ENCODE results near the gene FHOD3.
A peak's percentile ranks its signal among the peaks of the same experiment; 100 is the strongest.

FHOD3 gene

DNA sequence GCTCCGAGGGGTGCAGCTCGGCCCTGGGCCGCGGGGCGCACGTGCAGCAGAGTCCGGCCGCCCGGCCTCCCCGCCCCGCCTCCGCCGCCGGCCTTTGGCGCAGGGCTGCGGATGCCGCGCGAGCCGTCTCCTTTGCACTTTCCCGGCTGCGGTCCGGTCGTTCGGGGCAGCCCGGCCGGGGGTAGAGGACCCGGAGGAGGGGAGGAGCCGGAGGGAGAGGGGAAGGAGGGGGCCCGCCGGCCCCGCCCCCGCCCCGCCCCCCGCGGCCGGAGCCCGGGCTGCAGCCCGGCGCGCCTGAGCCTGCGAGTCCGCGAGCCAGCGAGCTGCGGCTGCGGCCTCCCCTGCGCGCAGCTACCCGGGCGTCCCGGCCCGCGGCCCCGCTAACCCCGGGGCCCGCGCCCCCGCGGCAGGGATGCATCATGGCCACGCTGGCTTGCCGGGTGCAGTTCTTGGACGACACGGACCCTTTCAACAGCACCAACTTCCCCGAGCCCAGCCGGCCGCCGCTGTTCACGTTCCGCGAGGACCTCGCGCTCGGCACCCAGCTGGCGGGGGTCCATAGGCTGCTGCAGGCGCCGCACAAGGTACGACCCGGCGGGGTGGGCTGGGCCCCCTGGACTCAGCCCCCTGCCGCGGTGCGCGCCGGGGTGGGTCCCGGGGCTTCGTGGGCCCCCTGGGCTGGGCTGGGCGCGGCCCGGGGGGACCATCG is at the start of gene FHOD3:
Gene FHOD3, plus strand, starts transcription at position 297 of the 709 bp plus-strand sequence. Its CDS starts 123 bp downstream, at position 420.
- in situ Hi-C loops (cut with HindIII; ENCODE audit: low sequenced_read_pairs) = no loop called here

DNA sequence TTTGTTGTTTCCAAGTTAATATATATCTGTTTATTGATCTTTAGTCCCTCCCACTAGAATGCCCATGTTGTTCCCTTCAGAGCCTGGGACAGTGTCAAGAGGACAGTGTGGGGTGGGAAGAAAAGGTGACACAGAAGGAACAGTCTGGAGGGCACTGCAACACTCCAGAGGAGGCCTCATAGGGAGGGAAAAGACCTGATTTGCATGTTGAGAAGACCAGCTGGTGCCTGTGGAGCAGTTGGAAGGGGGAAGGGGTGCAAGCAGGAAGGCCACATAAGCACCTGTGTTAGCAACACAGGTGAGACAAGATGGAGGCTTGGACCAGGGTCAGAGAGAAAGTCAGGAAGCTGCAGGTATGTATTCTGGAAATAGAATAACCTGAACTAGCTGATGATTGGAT is 48.1 kb upstream of the FHOD3 start:
- H3K4me3 ChIP-seq (ENCODE audit: low read depth, low read length) = no peak overlapping the region
- TF ChIP-seq, protein P1, sequence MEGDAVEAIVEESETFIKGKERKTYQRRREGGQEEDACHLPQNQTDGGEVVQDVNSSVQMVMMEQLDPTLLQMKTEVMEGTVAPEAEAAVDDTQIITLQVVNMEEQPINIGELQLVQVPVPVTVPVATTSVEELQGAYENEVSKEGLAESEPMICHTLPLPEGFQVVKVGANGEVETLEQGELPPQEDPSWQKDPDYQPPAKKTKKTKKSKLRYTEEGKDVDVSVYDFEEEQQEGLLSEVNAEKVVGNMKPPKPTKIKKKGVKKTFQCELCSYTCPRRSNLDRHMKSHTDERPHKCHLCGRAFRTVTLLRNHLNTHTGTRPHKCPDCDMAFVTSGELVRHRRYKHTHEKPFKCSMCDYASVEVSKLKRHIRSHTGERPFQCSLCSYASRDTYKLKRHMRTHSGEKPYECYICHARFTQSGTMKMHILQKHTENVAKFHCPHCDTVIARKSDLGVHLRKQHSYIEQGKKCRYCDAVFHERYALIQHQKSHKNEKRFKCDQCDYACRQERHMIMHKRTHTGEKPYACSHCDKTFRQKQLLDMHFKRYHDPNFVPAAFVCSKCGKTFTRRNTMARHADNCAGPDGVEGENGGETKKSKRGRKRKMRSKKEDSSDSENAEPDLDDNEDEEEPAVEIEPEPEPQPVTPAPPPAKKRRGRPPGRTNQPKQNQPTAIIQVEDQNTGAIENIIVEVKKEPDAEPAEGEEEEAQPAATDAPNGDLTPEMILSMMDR (IDR thresholded peaks at IDR 0.05; ENCODE audit: low read depth, low read length) = no peak
- DNase-seq (ENCODE audit: low read depth, low spot score) = no peak
- in situ Hi-C loops (cut with HindIII; ENCODE audit: low sequenced_read_pairs) = no loop called here

More for the DNA sequence above, at the start of gene FHOD3:
- TF ChIP-seq, protein P1 (IDR thresholded peaks at IDR 0.05; ENCODE audit: low read depth, low read length) = no peak
- peak; percentile 70 for DNase-seq (ENCODE audit: low read depth, low spot score)
- H3K4me3 ChIP-seq (ENCODE audit: low read depth, low read length) = peak within 1 kb of the TSS; percentile 54

- TF ChIP-seq, protein P1 (IDR thresholded peaks at IDR 0.05; ENCODE audit: low read depth, low read length) = no peak
- in situ Hi-C loops (cut with HindIII; ENCODE audit: low sequenced_read_pairs) = no loop called here
- H3K4me3 ChIP-seq (ENCODE audit: low read depth, low read length) = no peak overlapping the region
- DNase-seq (ENCODE audit: low read depth, low spot score) = no peak
Measured at GRCh38 chr18:36250827-36251226, 46.7 kb upstream of the FHOD3 start.

GRCh38 chr18:36255072-36255698 is 42.3 kb upstream of the FHOD3 start:
- DNase-seq (ENCODE audit: low read depth, low spot score) = no peak
- no peak overlapping the region for H3K4me3 ChIP-seq (ENCODE audit: low read depth, low read length)
- TF ChIP-seq, protein P1 (IDR thresholded peaks at IDR 0.05; ENCODE audit: low read depth, low read length) = no peak
- in situ Hi-C loops (cut with HindIII; ENCODE audit: low sequenced_read_pairs) = no loop called here

- TF ChIP-seq, protein P1 (IDR thresholded peaks at IDR 0.05; ENCODE audit: low read depth, low read length) = no peak
- no peak for DNase-seq (ENCODE audit: low read depth, low spot score)
- in situ Hi-C loops (cut with HindIII; ENCODE audit: low sequenced_read_pairs) = no loop called here
- no peak overlapping the region for H3K4me3 ChIP-seq (ENCODE audit: low read depth, low read length)
Measured at GRCh38 chr18:36256094-36256493, 41.4 kb upstream of the FHOD3 start.

GRCh38 chr18:36262971-36263370 is 34.5 kb upstream of the FHOD3 start:
- no peak overlapping the region for H3K4me3 ChIP-seq (ENCODE audit: low read depth, low read length)
- TF ChIP-seq, protein P1 (IDR thresholded peaks at IDR 0.05; ENCODE audit: low read depth, low read length) = no peak
- no peak for DNase-seq (ENCODE audit: low read depth, low spot score)
- in situ Hi-C loops (cut with HindIII; ENCODE audit: low sequenced_read_pairs) = no loop called here

Measured in astrocyte of the spinal cord (primary cell).